AG04450 (cell line): ENCODE data around the gene LRRC38. TPM values are rescaled to one million over a fixed set of nuclear protein-coding genes. Genes with fewer than 3 reads are reported as not detected.
"Not testable (repeated sequence)": the region's sequence is repeated elsewhere in the genome, so short reads cannot be mapped to it uniquely, and the experiment has no call there.

Experiments
- CTCF ChIA-PET: fragments of 300-600, 350-600 bp; formaldehyde crosslinking; extraction: SDS; loops from one replicate; lab custom pipeline; 2022; ENCODE audit warnings: antibody characterized with exemption, inconsistent platforms; lab: Charles Lee
- POLR2A ChIA-PET: fragments of 350-600 bp; formaldehyde crosslinking; extraction: SDS; loops from one replicate; lab custom pipeline; 2021; ENCODE audit warnings: antibody characterized with exemption, inconsistent platforms; lab: Yijun Ruan, JAX
- DNase-seq: peaks from one replicate; pipeline ENCODE4 v3.0.0-alpha.2; 2011; ENCODE audit warnings: low read depth, low spot score
- H3K27ac ChIP-seq: one replicate; pipeline ENCODE4 v1.5.1; 2012; ENCODE audit warnings: low read depth, low read length, control low read depth
- H3K27me3 ChIP-seq: one replicate; pipeline ENCODE4 v1.6.0; 2012; ENCODE audit warnings: low read length; ENCODE audit not compliant: control insufficient read depth, insufficient read depth
- H3K4me3 ChIP-seq: 2 replicates; pipeline ENCODE4 v1.5.1; 2011; ENCODE audit warnings: mild to moderate bottlenecking, low read depth, low read length, control low read depth
- H3K9me3 ChIP-seq: 2 replicates; pipeline ENCODE4 v1.5.1; 2012; ENCODE audit warnings: low read length; ENCODE audit not compliant: control insufficient read depth, insufficient read depth
- CTCF ChIP-seq: IDR thresholded peaks from 2 replicates; pipeline ENCODE4 v1.5.1; 2011; ENCODE audit warnings: low read depth, low read length, control low read depth, inconsistent platforms
- polyA plus RNA-seq: library from polyadenylated mRNA; depleted of rRNA; stranded (reverse); fragments of >200 nt; gene quantifications from 2 replicates; pipeline ENCODE4 v1.2.3, GENCODE V29; 2011; rRNA removed

LRRC38 gene
- polyA plus RNA-seq, 1 experiment: not detected

- no peaks in the 10 kb centered on the region for H3K27me3 ChIP-seq
- H3K9me3 ChIP-seq: peaks cover 51% of the 10 kb centered on the region
- DNase-seq: no peak
- H3K4me3 ChIP-seq: no peak overlapping the region
- CTCF ChIA-PET: no interaction called here
- H3K27ac ChIP-seq: no peak overlapping the region
- POLR2A ChIA-PET: no interaction called here
- TF ChIP-seq CTCF: no peak
Measured at GRCh38 chr1:13435458-13435857, 78.3 kb downstream of the LRRC38 start.

GRCh38 chr1:13433694-13434358 is 80.0 kb downstream of the LRRC38 start:
- H3K4me3 ChIP-seq, CTCF ChIA-PET, H3K27ac ChIP-seq, DNase-seq, H3K27me3 ChIP-seq, POLR2A ChIA-PET: not testable (repeated sequence)
- H3K9me3 ChIP-seq: peaks cover 46% of the 10 kb centered on the region

- CTCF ChIA-PET: no interaction called here
- H3K9me3 ChIP-seq: peaks cover 43% of the 10 kb centered on the region
- POLR2A ChIA-PET: no interaction called here
- no peaks in the 10 kb centered on the region for H3K27me3 ChIP-seq
- H3K4me3 ChIP-seq: no peak overlapping the region
- TF ChIP-seq CTCF: no peak
- no peak for DNase-seq
- no peak overlapping the region for H3K27ac ChIP-seq
Measured at GRCh38 chr1:13432251-13432650, 81.6 kb downstream of the LRRC38 start.

GRCh38 chr1:13430495-13430894 is 83.3 kb downstream of the LRRC38 start:
- Histone ChIP-seq H3K27me3 (no peaks in the 10 kb centered on the region), H3K9me3 (peaks cover 36% of the 10 kb centered on the region), H3K4me3 (no peak overlapping the region), H3K27ac (no peak overlapping the region)
- CTCF ChIA-PET: no interaction called here
- DNase-seq: no peak
- no peak for TF ChIP-seq CTCF
- POLR2A ChIA-PET: no interaction called here

Other genes starting within 250 kb of the LRRC38 start
- not detected in 2 replicates for gene PRAMEF8, start 228.9 kb downstream of the LRRC38 start, polyA plus RNA-seq
- not detected in 2 replicates for gene PRAMEF33, start 210.5 kb downstream of the LRRC38 start, polyA plus RNA-seq
- not detected in 2 replicates for gene PRAMEF15, start 198.4 kb downstream of the LRRC38 start, polyA plus RNA-seq
- not detected in 2 replicates for gene PRAMEF14, start 166.9 kb downstream of the LRRC38 start, polyA plus RNA-seq
- not detected in 2 replicates for gene PRAMEF19, start 142.1 kb downstream of the LRRC38 start, polyA plus RNA-seq
- gene PRAMEF17, start 124.4 kb downstream of the LRRC38 start, polyA plus RNA-seq: not detected in 2 replicates
- not detected in 2 replicates for gene PRAMEF20, start 103.6 kb downstream of the LRRC38 start, polyA plus RNA-seq
- 0.55 and 0.57 TPM in 2 replicates for gene PDPN, start 69.8 kb upstream of the LRRC38 start, polyA plus RNA-seq
- gene PRDM2, start 186.2 kb upstream of the LRRC38 start, polyA plus RNA-seq: 12.0 and 16.4 TPM in 2 replicates